Muscle of arm (tissue), 12 donors: Measurements from ENCODE around the gene NRSN1. TPM values are rescaled to one million over a fixed set of nuclear protein-coding genes. Genes with fewer than 3 reads are reported as not detected.
"Not testable (repeated sequence)": the region's sequence is repeated elsewhere in the genome, so short reads cannot be mapped to it uniquely, and the experiment has no call there.

Source experiments
- DNase-seq: peaks from one replicate; pipeline ENCODE4 v3.0.0-alpha.2; 2013
- polyA plus RNA-seq, 12 donors: library from polyadenylated mRNA; unstranded; fragments of 120-200 nt; gene quantifications; one replicate each; pipeline ENCODE4 v1.2.1, GENCODE V29; 2013; ENCODE audit not compliant: insufficient read length in 12 of 12

NRSN1 gene
- polyA plus RNA-seq, 12 donors: 0.12 to 0.17 (median 0.16) TPM; not detected in 9

- peak; percentile 93 for DNase-seq
Measured at GRCh38 chr6:24140591-24140990, 14.6 kb downstream of the NRSN1 start.

- not testable (repeated sequence) for DNase-seq
Measured at GRCh38 chr6:24142733-24143132, 16.7 kb downstream of the NRSN1 start.

- DNase-seq: no peak
Measured at GRCh38 chr6:24145690-24146131, 19.7 kb downstream of the NRSN1 start.

GRCh38 chr6:24146871-24147270, 20.9 kb downstream of the NRSN1 start:
- no peak for DNase-seq

GRCh38 chr6:24147511-24148153, 21.6 kb downstream of the NRSN1 start:
- no peak for DNase-seq

- DNase-seq: no peak
Measured at GRCh38 chr6:24148154-24148570, 22.1 kb downstream of the NRSN1 start.

GRCh38 chr6:24148684-24149083, 22.7 kb downstream of the NRSN1 start:
- no peak for DNase-seq

GRCh38 chr6:24149296-24149695, 23.3 kb downstream of the NRSN1 start:
- no peak for DNase-seq

GRCh38 chr6:24149836-24150235, 23.8 kb downstream of the NRSN1 start:
- no peak for DNase-seq

- no peak for DNase-seq
Measured at GRCh38 chr6:24152014-24152413, 26.0 kb downstream of the NRSN1 start.

GRCh38 chr6:24154121-24154520, 28.1 kb downstream of the NRSN1 start:
- DNase-seq: no peak

GRCh38 chr6:24157886-24158285, 31.9 kb downstream of the NRSN1 start:
- peak; percentile 26 for DNase-seq

GRCh38 chr6:24183584-24183983, 57.6 kb downstream of the NRSN1 start:
- DNase-seq: no peak

- DNase-seq: no peak
Measured at GRCh38 chr6:24186349-24186748, 60.3 kb downstream of the NRSN1 start.

GRCh38 chr6:24187965-24188577, 62.1 kb downstream of the NRSN1 start:
- DNase-seq: no peak

GRCh38 chr6:24188578-24189080, 62.6 kb downstream of the NRSN1 start:
- no peak for DNase-seq

GRCh38 chr6:24191346-24191745, 65.3 kb downstream of the NRSN1 start:
- no peak for DNase-seq

- no peak for DNase-seq
Measured at GRCh38 chr6:24193364-24193763, 67.3 kb downstream of the NRSN1 start.

- no peak for DNase-seq
Measured at GRCh38 chr6:24194978-24195700, 69.1 kb downstream of the NRSN1 start.

GRCh38 chr6:24195836-24196597, 70.0 kb downstream of the NRSN1 start:
- no peak for DNase-seq
